HG03066 (cell line): ENCODE results near the gene GALNT2.

Experiments
- ATAC-seq: cut with Tn5 transposase; IDR thresholded peaks from one replicate; pipeline ENCODE4 v1.9.1; 2021; ENCODE audit warnings: low read depth; ENCODE audit not compliant: unreplicated experiment

Gene GALNT2

DNA sequence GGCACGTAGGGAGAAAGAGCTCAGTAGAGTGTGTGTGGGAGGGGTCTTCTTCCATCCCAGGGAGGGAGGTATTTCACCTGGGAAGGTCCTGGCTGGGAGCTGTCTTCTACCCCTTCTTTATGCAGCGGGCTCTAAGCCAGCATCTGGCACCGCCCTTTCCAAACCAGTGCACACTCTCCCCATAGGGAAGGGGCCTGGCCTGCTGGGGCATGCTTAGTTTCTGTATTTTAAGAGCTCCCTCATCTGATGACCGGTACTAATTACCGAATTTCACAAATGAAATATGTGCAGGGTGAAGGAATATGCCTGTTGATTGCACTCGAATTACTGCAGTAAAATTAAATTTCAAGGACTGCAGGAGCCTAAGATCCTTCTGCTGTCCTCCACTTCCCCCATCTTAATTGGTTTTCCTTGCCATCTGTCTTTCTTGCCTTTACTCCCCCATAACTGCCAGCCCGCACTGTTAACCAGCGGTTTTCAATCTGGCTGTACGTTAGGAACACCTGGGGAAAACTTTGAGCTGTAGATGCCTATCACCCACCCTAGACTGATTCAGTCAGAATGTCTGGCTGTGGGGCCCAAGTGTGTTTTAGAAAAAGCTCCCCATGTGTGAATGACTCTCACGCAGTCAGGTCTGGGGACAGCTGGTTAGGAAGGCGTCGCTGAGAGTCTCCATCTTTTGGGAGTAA is 20.1 kb downstream of the GALNT2 start:
- no peak for ATAC-seq

DNA sequence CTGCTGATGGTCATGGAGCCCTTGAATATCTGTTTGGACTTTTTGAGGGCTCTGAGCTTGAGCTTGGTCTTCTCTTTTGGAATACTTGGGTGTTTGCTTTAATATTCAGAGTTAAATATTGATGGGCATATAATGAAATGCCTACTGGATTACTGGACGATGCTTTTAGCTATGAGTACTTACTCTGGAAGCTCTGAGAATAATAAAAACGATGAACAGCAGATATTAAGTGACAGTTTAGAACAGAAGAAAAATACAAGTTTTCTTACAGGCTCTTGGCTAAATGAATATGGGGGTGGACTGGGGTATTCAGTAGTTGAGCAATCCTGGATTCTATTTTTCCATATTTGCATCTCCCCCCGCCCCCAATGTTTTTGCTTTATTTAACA is 20.7 kb downstream of the GALNT2 start:
- no peak for ATAC-seq

DNA sequence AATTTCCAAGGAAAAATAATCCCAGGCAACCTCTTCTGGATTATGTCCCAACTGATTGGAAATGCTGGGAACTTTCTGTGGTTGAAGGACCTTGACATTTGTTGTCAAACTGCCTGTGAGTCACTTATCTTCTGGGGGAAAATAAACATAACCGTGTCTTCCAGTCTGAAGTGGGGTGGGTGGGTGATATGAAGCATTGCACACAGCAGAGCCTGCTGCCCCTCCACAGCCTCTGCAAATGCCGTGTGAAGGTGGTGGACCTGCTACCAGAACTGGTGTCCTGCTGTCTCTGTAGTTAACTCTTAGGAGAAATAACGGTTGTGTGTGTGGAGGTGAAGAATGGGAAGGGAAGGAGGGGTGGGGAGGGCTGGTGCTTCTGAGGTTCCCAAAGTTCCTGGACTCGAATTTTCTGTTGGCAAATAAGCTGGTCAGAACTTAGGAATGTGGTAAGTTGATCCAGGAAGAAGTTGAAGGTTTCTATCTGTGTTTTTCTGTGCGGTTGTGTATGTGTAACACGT is 23.2 kb downstream of the GALNT2 start:
- no peak for ATAC-seq

DNA sequence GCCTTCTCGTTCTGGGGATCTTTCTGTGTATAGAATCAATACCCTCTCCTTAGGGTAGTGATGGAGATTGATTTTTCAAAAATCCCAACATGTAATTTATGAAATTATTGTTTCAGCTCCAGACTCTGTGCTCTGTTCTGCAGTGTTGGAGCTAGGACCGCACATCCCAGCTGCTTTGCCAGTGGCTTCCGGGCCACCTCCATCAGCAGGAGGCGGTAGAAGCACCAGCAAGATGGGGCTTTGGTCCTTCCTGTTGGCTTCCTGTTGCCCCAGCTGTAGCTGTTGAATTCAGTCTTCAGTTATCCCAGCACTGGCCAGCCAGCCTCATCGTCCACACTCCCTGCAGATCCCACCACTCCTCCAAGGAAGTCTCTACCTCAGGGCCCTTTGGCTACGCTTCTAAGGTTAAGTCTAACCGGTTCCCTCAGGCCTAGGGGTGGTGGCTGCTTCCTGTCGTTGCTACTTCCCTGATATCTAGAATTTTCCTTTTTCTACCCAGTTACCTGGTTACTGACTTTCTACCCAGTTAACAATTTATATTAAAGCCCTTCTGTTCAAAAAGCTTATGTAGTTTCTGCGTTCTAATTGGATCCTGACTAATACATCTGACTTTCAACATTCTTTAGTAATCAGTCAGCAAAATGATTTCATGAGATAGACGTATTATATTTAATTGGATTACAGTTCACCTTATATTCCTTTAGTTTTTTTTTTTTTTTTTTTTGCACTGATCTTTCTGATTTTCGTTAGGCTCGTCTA is 24.6 kb downstream of the GALNT2 start:
- ATAC-seq = no peak

DNA sequence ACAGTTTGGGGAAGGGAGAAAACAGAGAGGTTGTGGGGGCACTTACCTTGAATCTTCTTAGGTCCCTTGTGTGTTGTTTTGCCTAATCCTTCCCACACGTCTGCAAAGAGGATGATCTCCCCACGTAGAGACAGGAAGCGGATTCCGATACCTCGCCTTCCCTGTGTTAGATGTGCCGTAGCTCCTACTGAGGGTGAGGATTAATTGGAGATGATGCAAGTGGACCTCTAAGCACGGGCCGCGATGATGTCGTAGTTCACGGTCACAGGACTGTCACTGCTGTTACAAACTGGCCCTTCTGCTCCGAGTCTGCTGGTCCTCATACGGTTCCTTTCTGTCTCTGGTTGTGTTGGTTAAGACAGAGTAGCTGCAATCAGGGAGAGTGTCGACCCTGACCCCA is 27.7 kb downstream of the GALNT2 start:
- ATAC-seq = no peak

DNA sequence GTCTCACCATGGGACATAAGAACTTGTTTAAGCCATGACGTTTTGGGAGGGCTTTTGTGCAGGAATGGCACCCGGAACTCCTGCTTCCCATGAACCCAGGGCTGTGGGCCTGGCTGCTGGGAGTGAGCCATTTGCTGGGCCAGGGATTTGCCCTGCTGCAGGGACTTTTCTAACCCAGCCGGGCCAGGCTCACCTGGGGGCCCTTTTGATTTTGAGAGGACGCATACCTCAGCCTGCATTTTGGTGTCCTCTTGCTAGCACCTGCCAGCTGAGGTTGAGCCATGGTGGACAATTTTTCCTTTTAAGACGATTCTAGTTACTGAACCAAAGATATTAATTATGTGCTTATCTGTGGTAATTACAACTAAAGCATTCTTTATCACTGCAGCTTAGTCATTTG is 28.9 kb downstream of the GALNT2 start:
- no peak for ATAC-seq

DNA sequence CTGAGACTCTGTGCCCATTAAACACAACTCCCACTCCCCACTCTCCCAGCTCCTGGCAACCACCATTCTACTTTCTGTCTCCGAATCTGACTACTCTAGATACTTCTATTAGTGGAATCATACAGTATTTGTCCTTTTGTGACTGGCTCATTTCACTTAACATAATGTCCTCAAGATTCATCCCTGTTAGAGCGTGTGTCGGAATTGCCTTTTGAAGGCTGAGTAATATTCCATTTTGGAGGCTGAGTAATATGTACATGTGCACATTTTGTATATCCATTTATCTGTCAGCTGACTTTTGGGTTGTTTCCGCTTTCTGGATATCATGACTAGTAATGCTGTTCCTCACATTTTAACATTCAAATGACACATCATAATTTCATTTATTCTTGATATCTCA is 30.3 kb downstream of the GALNT2 start:
- no peak for ATAC-seq

DNA sequence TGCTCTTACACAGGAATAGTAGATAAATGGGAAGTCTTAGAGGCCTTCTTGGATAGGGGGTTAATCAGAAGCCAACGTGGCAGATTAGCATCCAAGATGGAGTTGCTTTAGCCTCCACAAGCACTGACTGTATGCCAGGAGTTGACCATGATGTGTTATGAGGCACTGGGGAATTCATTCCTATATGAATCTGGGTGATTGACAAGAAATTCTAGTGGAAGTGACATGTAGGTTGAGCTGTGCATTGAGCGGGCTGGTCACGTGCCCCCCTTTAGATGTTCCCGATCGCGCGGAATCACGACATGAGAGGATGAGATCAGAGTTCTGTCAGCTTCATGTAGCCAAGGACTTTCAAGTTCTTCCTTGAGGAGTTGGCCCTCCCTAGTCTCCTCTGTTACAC is 31.7 kb downstream of the GALNT2 start:
- no peak for ATAC-seq

DNA sequence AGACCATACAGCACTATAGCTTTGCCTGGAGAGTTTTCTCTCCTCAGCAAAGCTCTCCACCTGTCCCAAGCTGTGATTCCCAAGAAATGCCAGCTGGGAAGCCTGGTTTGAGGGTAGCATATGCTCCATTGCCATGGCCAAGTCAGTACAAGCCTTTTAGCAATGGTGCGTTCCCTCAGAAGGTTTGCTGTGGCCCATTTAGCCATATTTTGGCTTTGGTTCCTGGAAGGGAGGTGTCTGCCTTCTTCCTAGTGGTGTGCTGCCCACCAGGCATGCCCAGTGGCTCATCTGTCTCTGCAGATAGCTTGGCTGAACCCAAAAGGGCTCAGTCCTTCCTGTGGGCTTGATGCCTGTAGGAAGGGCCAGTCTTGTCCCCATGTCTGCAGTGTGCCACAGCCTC is 32.4 kb downstream of the GALNT2 start:
- ATAC-seq = no peak

DNA sequence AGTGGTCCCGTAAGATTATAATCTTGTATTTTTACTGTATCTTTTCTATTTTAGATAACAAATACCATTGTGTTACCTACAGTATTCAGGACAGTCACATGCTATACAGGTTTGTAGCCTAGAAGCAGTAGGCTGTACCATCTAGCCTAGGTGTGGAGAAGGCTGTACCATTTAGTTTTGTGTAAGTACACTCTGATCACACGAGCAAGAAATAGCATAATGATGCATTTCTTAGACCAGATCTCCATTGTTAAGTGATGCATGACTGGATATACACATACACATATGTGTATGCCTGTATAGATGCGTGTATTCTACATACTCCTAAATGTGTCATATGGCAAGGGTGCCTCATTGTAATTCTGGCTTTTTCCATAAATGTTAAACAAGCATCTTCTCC is 33.9 kb downstream of the GALNT2 start:
- no peak for ATAC-seq

DNA sequence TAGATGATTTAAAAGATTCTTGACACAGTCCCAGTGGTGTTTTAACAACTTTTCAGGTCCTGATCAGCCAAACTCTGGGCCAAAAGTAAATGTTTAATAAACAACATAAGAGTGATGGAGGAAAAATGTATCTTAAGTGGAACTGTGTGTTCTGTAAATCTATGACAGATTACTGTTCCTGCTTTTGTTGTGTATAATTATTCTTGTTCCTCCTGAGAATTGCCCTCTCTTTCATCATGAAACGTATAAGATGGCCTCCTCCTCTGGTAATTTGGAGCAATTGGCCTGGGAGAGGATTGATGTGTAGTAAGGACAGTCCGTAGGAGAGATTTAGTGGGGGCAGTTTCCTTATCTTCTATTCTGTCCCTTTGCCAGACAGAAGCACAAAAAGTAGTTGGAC is 34.5 kb downstream of the GALNT2 start:
- ATAC-seq = no peak

DNA sequence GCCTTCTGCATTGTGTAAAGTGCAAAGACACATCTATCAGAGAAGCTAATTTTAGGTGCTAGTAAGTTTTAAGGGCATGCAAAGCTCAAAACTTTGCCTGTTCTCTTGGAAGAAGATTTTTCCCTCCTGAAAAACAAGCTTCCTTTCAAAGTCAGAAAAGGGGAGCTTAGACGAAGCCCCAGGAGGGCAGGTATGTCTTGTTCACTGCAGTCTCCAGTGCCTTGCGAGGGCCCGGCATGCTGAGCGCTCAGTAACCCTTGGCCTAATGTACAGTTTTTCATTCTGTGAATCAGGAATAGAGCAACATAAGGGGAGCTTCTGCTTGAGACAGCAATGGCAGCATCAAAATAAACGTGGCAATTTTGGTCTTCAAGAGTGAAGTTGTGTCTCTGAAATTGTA is 35.0 kb downstream of the GALNT2 start:
- no peak for ATAC-seq

DNA sequence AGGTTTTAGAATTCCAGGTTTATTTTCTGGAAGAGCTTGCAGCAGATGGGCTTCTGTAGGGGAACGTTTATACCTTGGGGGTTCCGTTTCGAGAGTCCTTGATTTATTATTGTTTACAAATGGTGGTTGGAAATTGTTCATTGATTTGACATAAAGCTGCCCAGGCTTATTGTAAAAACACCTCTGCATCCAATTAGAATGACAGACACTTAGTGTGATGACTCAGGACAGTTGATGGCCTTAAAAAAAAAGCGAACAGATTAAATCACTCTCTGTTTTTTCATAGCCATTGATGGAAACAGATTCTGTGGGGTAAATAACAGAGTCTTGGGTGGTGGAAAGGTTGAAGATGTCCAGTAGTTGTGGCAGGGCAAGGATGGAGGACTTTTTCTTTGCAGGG is 35.4 kb downstream of the GALNT2 start:
- ATAC-seq = no peak

DNA sequence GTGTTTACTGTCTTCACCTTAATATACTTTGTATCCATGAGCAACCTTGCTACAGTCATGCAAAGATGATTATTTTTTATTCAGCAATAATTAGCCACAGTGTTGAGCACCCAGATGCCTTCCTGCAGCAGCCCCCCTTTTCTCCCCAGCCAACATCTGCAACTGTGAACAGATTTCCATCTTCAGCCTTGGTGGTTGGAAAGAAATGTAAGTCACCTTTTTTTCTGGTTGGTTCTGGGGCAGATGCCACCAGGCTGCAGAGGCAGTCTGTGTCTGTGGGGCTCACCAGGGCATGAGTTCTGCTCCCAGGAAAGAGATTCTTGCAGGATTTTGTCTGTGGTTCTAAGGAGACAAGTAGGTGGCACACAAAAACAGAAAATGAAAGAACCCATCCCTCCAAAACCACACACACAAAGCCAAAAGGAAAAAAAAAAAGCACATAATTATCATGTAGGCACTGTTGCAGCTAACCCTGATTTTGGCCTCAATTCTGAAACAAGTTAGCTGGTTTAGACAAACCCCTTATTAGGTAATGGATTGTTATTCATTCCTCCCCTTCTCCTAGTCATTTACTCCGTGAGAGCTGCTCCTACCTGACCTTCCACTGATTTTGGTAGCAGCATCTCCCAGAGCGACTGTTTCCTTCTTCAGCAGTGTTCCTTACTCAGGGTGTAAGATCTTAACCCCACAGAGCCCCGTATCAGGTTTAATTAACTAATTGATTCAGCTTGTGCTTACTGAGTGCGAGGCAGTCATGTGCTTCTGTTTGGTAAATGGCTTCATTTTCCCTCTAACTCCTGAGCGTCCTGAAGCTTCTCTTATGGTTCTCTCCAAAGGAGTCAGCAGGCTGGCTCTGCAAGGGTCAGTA is 36.5 kb downstream of the GALNT2 start:
- no peak for ATAC-seq

DNA sequence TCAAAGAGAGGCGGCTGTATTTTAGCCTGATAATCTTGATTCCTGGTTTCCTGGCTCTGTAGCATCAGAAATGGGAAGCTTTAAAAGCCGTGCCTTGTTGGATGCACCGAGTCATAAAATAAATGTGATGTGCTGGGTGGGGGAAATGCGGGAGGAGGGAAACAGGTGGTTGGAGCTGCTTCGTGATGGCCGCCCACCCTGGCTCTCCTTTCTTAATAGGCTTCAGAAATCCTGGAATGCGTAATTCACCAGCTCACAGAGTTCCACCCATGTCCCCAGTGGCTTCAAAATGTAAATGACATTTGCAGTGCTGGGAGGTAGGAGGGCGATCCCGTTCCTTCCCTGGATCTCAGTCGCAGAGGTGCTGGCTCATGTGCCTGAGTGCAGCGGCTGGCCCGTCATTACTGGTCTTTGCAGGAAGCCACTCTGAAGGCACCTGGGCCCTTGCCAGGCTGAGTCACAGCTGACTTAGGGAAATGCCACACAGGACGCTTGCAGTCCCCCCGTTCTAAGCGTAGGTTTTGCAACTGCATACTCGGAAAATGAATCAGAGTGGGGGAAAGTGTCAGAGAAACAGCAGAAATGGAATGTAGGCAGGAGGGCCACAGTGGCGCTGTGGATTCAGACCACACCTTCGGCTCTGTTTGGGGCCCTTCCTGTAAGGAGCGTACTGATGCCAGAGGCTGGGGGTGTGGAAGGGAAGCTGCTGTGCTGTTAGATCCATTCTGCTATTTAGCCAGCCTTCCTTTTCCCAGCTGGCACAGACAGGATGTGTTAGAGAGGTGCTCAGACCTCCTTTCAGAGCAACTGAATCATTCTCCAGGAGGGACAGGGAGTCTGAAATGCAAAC is 37.6 kb downstream of the GALNT2 start:
- ATAC-seq = peak; percentile 45

DNA sequence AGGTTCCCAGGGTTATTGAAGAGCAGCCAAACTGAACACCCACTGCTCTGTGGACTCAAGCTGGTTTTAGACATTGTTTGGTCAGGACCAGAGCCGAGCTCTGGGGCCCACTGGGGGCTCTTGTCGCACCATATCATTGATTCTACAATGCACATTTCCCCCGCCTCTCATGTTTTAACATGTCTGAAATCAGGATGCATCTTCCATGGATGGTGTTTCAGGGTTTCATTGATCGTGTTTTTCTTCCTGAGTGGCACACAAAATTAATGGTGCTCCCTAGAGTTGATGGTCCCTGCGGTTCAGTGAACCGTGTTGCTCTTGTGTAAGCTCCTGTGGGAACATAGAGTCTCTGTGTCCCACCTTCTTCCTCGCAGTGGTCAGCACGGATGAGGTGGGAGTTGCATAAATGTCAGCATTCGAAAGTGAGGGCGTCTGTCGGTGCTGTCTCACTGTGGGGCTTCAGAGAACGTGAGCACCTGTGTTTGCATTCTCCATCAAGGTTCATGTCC is 38.3 kb downstream of the GALNT2 start:
- ATAC-seq = no peak

DNA sequence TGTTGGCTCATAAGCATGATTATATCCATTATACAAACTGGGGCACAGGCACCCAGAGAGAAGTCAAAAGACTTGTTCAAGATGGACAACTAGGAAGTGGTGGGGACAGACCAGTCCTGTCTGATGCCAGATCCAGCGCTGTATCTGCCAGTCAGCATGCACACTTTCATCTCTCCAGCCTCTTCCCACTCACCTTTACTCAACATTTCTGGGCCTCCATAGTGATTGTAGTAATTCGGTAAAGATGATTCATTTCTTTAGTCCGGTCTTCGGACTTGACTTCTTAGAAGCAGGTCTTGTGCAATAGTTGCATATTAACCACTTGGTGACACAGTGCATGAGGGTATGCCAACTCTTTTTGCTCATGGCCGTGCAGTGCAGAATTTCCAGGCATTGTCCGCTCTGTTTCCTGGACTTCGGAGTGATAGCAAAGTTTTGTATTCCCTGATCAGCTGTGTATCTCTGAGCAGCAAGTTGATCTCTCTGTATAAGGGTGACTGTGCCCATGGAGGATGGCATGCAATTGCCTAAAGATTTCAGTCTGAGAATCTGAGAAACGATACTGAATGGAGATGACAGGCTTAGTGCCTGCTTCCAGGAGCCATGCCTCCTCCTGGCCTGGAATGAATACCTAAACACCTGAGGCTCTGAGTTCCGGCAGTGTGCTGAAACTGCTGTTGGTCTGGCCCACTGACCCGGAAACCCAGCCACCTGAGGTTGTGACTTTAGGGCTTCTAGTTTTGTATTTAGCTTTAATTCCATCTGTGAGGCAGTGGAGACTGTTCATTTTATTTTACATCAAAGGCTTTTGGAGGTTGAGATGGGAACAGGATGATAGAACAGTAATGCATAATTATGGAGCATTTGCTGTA is 39.0 kb downstream of the GALNT2 start:
- peak; percentile 23 for ATAC-seq

DNA sequence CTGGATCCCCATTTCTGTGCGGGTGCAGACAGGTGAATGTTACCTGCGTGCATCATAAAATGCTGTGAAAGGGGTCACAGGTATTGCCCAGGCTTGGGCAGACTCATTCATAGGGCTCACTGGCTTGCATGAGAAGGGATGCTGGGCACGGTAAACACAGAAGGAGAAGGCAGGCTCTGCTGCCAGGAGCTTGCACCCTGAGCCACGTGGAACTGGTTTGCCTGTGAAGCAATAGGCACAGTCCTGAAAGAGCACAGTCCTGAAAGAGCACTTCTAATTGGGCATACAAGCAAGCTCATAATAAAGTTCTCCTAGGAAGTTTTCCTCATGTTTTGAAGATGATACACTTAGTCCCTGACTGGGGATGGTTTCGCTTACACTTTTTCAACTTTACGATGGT is 40.9 kb downstream of the GALNT2 start:
- ATAC-seq = no peak

DNA sequence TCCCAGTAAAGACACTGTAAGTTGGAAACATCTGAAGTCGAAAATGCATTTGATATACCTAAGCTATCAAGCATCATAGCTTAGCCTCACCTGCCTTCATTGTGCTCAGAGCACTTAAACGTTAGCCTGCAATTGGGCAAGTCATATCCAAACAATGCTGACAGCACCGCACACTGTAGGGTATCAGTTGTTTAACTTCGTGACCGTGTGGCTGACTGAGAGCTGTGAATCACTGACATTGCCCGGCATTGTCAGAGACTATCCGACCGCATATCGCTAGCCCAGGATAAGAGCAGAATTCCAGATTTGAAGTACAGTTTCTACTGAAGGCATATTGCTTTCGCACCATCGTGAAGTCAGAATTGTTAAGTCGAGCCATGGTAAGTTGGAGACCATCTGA is 41.5 kb downstream of the GALNT2 start:
- no peak for ATAC-seq
